DOHH2 (cell line): ENCODE measurements around the gene C3.

ENCODE experiments used
- H3F3A ChIP-seq: fragments of 200-600 bp; sonication (generic), shearing (Covaris generic); 2 replicates; pipeline ENCODE4 v1.6.0; 2016; ENCODE audit warnings: antibody characterized with exemption, mild to moderate bottlenecking; ENCODE audit not compliant: control insufficient read depth, insufficient read depth
- H3K27ac ChIP-seq: fragments of 200-600 bp; sonication (generic); 2 replicates; pipeline ENCODE4 v1.5.1; 2014; ENCODE audit warnings: low read depth, mild to moderate bottlenecking, low read length, moderate library complexity
- H3K27me3 ChIP-seq: fragments of 200-600 bp; sonication (generic); 2 replicates; pipeline ENCODE4 v1.6.1; 2014; ENCODE audit warnings: mild to moderate bottlenecking, low read length, mixed read lengths; ENCODE audit not compliant: control insufficient read depth
- H3K36me3 ChIP-seq: fragments of 200-600 bp; sonication (generic); 2 replicates; pipeline ENCODE4 v1.6.1; 2014; ENCODE audit warnings: mild to moderate bottlenecking, low read length, moderate library complexity, mixed read lengths; ENCODE audit not compliant: control insufficient read depth
- H3K4me1 ChIP-seq: fragments of 200-600 bp; sonication (generic); 2 replicates; pipeline ENCODE4 v1.6.1; 2014; ENCODE audit warnings: mild to moderate bottlenecking, low read length, mixed read lengths; ENCODE audit not compliant: control insufficient read depth
- H3K4me2 ChIP-seq: fragments of 200-600 bp; sonication (generic); 2 replicates; pipeline ENCODE4 v1.6.0; 2014; ENCODE audit warnings: mild to moderate bottlenecking, low read length, moderate library complexity
- H3K4me3 ChIP-seq: fragments of 200-600 bp; sonication (generic); 2 replicates; pipeline ENCODE4 v1.5.1; 2014; ENCODE audit warnings: mild to moderate bottlenecking, low read length, mixed read lengths
- H3K79me2 ChIP-seq: fragments of 200-600 bp; sonication (generic); 2 replicates; pipeline ENCODE4 v1.6.1; 2014; ENCODE audit warnings: mild to moderate bottlenecking, low read length, mixed read lengths; ENCODE audit not compliant: control insufficient read depth
- H3K9me2 ChIP-seq: fragments of 200-600 bp; sonication (generic); replicated peaks from 2 replicates; pipeline ENCODE4 v1.6.1; 2014; ENCODE audit warnings: mild to moderate bottlenecking, low read length, mixed read lengths; ENCODE audit not compliant: control insufficient read depth
- H3K9me3 ChIP-seq: fragments of 200-600 bp; sonication (generic); 2 replicates; pipeline ENCODE4 v1.6.1; 2014; ENCODE audit warnings: antibody characterized with exemption, low read length, mixed read lengths; ENCODE audit not compliant: control insufficient read depth, insufficient read depth
- H4K20me1 ChIP-seq: fragments of 200-600 bp; sonication (generic); 2 replicates; pipeline ENCODE4 v1.6.0; 2014; ENCODE audit warnings: low read depth, mild to moderate bottlenecking, antibody characterized with exemption, low read length, moderate library complexity; ENCODE audit not compliant: control insufficient read depth, insufficient read depth
- CTCF ChIP-seq: fragments of 200-600 bp; sonication (generic); IDR thresholded peaks from one replicate; pipeline ENCODE4 v1.5.1; 2014; ENCODE audit warnings: antibody characterized with exemption, mild to moderate bottlenecking, low read depth, low read length; ENCODE audit not compliant: poor library complexity, severe bottlenecking
- EZH2phosphoT487 ChIP-seq: fragments of 200-600 bp; sonication (generic); IDR thresholded peaks from 2 replicates; pipeline ENCODE4 v1.6.1; 2017; ENCODE audit warnings: borderline replicate concordance, mild to moderate bottlenecking, antibody characterized with exemption, low read length, moderate library complexity, mixed read lengths

C3 gene

GRCh38 chr19:6737284-6737872 lies 16.9 kb upstream of the C3 start, which contains the start of gene GPR108:
GPR108 (minus strand) TSS chr19:6737580; CDS start chr19:6737576, 4 bp downstream.
- Histone ChIP-seq H3K9me2 (no peaks in the 10 kb centered on the region), H3F3A (peaks cover 18% of the 10 kb centered on the region), H3K4me3 (peak within 1 kb of the TSS; percentile 83), H3K36me3 (no peaks in the 10 kb centered on the region; the same call in 1 of the 2 replicates), H4K20me1 (0 out of 2 replicates have a peak, but pooled peaks cover 3% of the 10 kb centered on the region), H3K4me2 (peak within 1 kb of the TSS; percentile 92), H3K9me3 (no peaks in the 10 kb centered on the region), H3K4me1 (peaks cover 53% of the 10 kb centered on the region), H3K27me3 (no peaks in the 10 kb centered on the region), H3K79me2 (peaks cover 12% of the 10 kb centered on the region), H3K27ac (peak within 1 kb of the TSS; percentile 65)
- no peak for TF ChIP-seq CTCF
- TF ChIP-seq EZH2phosphoT487: no peak

- Histone ChIP-seq H3K4me2 (peak overlapping the region; percentile 92), H3K36me3 (no peaks in the 10 kb centered on the region; the same call in 1 of the 2 replicates), H3K9me2 (no peaks in the 10 kb centered on the region), H4K20me1 (0 out of 2 replicates have a peak, but pooled peaks cover 3% of the 10 kb centered on the region), H3K4me1 (peaks cover 53% of the 10 kb centered on the region), H3K4me3 (peak overlapping the region; percentile 83), H3K9me3 (no peaks in the 10 kb centered on the region), H3K27me3 (no peaks in the 10 kb centered on the region), H3K27ac (peak overlapping the region; percentile 65), H3K79me2 (peaks cover 12% of the 10 kb centered on the region), H3F3A (peaks cover 18% of the 10 kb centered on the region)
- TF ChIP-seq EZH2phosphoT487 (no peak), CTCF (peak; percentile 42)
Observed at GRCh38 chr19:6736917-6737283, 16.4 kb upstream of the C3 start.

DNA sequence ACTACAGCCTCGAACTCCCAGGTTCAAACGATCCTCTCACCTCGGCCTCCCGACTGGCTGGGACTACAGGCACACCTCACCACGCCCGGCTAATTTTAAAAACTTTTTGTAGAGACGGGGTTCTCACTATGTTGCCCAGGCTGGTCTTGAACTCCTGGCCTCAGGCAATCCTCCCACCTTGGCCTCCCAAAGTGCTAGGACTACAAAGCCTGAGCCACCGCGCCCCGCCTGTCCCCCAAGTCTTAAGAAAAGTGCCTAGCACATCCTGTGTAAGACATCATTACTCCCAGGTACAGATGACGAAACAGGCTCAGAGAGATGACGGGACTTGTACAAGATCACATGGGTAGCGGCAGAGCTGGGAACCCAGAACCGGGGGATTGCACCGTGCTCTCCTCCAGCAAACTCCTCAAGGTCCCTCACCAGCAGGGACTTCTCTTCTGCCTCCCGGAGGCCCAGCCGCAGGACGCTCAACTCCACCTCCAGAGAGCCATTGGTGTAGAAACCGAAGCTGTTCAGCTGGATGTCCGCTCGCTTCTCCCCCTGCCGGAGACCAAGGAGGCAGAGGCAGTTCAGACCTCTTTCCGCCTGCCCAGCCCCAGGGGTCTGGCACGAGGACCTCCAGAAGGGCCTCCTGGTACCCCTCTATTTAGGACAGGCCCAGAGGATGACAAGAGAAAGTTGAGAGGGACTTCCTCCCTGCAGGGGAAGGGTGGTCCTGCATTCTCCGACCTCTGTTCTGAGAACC lies 15.9 kb upstream of the C3 start:
- Histone ChIP-seq H3K36me3 (no peaks in the 10 kb centered on the region; the same call in 1 of the 2 replicates), H3K27me3 (no peaks in the 10 kb centered on the region), H3K27ac (peak overlapping the region; percentile 65), H3F3A (peaks cover 16% of the 10 kb centered on the region), H3K4me1 (peaks cover 49% of the 10 kb centered on the region), H3K79me2 (peaks cover 12% of the 10 kb centered on the region), H3K4me2 (peak overlapping the region; percentile 92), H3K4me3 (peak overlapping the region; percentile 83), H4K20me1 (0 out of 2 replicates have a peak, but pooled peaks cover 2% of the 10 kb centered on the region), H3K9me3 (no peaks in the 10 kb centered on the region), H3K9me2 (no peaks in the 10 kb centered on the region)
- TF ChIP-seq EZH2phosphoT487: no peak
- peak; percentile 73 for TF ChIP-seq CTCF
